Vagina (tissue), 2 donors: Measurements from ENCODE around the gene CERCAM.

Experiments
- POLR2A ChIP-seq, 2 donors: fragments of 450-650 bp; IDR thresholded peaks; one replicate each; pipeline ENCODE4 v1.6.1; 2017; ENCODE audit warnings: antibody characterized with exemption in 2 of 2, mild to moderate bottlenecking in 2 of 2, moderate library complexity in 2 of 2
- TF ChIP-seq, protein P1 (sequence below), 3 experiments: fragments of 450-650 bp in 2 of 3; fragments of 200-600 bp in 1 of 3; sonication (generic) in 1 of 3; IDR thresholded peaks; one replicate each; pipeline ENCODE4 v1.5.1; 2017 to 2019; ENCODE audit warnings: antibody characterized with exemption in 3 of 3, mild to moderate bottlenecking in 2 of 3, moderate library complexity in 2 of 3

DNA sequence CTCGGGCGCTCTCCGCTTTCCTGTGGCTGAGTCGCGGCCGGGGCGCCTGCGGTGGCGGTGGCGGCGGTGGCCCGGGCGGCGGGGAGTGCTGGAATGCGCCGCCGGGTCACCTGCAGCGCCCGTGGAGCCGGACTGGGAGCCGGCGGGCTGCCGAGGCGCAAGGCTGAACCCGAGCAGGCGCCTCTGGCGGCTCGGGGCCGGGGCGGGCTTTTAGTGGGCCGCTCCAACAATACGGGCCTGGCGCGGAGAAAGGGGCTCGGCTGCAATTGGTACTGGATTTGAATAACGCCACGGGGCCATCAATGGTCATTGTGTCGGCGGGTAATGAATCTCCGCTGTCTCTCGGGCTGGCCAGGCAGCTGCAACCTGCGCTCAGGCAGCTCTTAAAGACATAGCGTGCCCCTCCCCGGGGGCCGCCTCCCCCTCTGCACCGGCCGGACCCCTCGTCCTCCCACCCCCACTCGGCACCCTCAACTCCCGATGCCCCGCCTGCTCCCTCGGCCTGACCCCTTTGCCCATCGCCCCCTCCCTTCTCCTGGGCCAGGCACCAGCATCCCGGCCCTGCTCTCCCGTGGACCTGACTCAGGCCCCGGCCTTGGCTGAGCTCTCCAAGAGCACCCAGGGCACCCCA is 27.4 kb upstream of the CERCAM start:
- TF ChIP-seq, protein P1, sequence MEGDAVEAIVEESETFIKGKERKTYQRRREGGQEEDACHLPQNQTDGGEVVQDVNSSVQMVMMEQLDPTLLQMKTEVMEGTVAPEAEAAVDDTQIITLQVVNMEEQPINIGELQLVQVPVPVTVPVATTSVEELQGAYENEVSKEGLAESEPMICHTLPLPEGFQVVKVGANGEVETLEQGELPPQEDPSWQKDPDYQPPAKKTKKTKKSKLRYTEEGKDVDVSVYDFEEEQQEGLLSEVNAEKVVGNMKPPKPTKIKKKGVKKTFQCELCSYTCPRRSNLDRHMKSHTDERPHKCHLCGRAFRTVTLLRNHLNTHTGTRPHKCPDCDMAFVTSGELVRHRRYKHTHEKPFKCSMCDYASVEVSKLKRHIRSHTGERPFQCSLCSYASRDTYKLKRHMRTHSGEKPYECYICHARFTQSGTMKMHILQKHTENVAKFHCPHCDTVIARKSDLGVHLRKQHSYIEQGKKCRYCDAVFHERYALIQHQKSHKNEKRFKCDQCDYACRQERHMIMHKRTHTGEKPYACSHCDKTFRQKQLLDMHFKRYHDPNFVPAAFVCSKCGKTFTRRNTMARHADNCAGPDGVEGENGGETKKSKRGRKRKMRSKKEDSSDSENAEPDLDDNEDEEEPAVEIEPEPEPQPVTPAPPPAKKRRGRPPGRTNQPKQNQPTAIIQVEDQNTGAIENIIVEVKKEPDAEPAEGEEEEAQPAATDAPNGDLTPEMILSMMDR (IDR thresholded peaks at IDR 0.05) = no peak
- no peak for TF ChIP-seq POLR2A (IDR thresholded peaks at IDR 0.05)
